HEK293 (cell line): ENCODE data around the gene LSMEM2.

Experiments used
- CTCF ChIP-seq: fragments of 450-650 bp; formaldehyde crosslinking; IDR thresholded peaks from 2 replicates; pipeline ENCODE4 v1.5.1; 2016; ENCODE audit warnings: missing biosample characterization, missing genetic modification characterization
- KLF10 ChIP-seq: fragments of 450-650 bp; IDR thresholded peaks from 2 replicates; pipeline ENCODE4 v1.5.1; 2018; ENCODE audit warnings: missing biosample characterization, mild to moderate bottlenecking, missing genetic modification characterization
- KLF16 ChIP-seq: fragments of 450-650 bp; formaldehyde crosslinking; IDR thresholded peaks from 2 replicates; pipeline ENCODE4 v1.5.1; 2017; ENCODE audit warnings: missing biosample characterization, missing genetic modification characterization
- TRIM28 ChIP-seq: IDR thresholded peaks from 2 replicates; pipeline ENCODE4 v1.6.1; 2011; ENCODE audit warnings: low read length, control low read depth, borderline replicate concordance
- ZNF133 ChIP-seq: fragments of 450-650 bp; formaldehyde crosslinking; IDR thresholded peaks from 2 replicates; pipeline ENCODE4 v1.5.1; 2016; ENCODE audit warnings: missing biosample characterization, missing genetic modification characterization
- ZNF48 ChIP-seq: fragments of 450-650 bp; formaldehyde crosslinking; IDR thresholded peaks from 2 replicates; pipeline ENCODE4 v1.5.1; 2016; ENCODE audit warnings: missing biosample characterization, missing genetic modification characterization
- ZNF521 ChIP-seq: fragments of 450-650 bp; formaldehyde crosslinking; IDR thresholded peaks from 2 replicates; pipeline ENCODE4 v1.5.1; 2017; ENCODE audit warnings: missing biosample characterization, mild to moderate bottlenecking, missing genetic modification characterization
- ZNF558 ChIP-seq: fragments of 450-650 bp; formaldehyde crosslinking; IDR thresholded peaks from 2 replicates; pipeline ENCODE4 v1.5.1; 2016; ENCODE audit warnings: missing biosample characterization, missing genetic modification characterization
- ZNF580 ChIP-seq: fragments of 450-650 bp; formaldehyde crosslinking; IDR thresholded peaks from 2 replicates; pipeline ENCODE4 v1.5.1; 2016; ENCODE audit warnings: missing biosample characterization, missing genetic modification characterization
- ZNF610 ChIP-seq: fragments of 450-650 bp; formaldehyde crosslinking; IDR thresholded peaks from 2 replicates; pipeline ENCODE4 v1.5.1; 2016; ENCODE audit warnings: missing biosample characterization, missing genetic modification characterization, borderline replicate concordance
- ZNF660 ChIP-seq: fragments of 450-650 bp; IDR thresholded peaks from 2 replicates; pipeline ENCODE4 v1.5.1; 2018; ENCODE audit warnings: missing biosample characterization, mild to moderate bottlenecking, missing genetic modification characterization
- ZNF768 ChIP-seq: fragments of 450-650 bp; formaldehyde crosslinking; IDR thresholded peaks from 2 replicates; pipeline ENCODE4 v1.5.1; 2018; ENCODE audit warnings: missing biosample characterization, mild to moderate bottlenecking, missing genetic modification characterization
- ZSCAN30 ChIP-seq: fragments of 450-650 bp; IDR thresholded peaks from 2 replicates; pipeline ENCODE4 v1.5.1; 2018; ENCODE audit warnings: missing biosample characterization, mild to moderate bottlenecking, missing genetic modification characterization, moderate library complexity

- TF ChIP-seq ZNF610 (tag by site-specific recombination) (no peak), ZNF48 (tag by site-specific recombination) (no peak), ZNF580 (tag by site-specific recombination) (no peak), ZNF558 (tag by site-specific recombination) (no peak), ZNF521 (tag by site-specific recombination) (no peak), KLF16 (tag by site-specific recombination) (no peak), TRIM28 (0 out of 2 replicates have a peak, but pooled peaks have one; percentile 35), CTCF (tag by site-specific recombination) (peak; percentile 92), ZNF133 (tag by site-specific recombination) (peak; percentile 99), ZSCAN30 (tag by site-specific recombination) (no peak), ZNF768 (tag by site-specific recombination) (no peak), KLF10 (tag by site-specific recombination) (no peak), ZNF660 (tag by site-specific recombination) (no peak)
These were observed 4.3 kb upstream of the LSMEM2 start for GRCh38 chr3:50274371-50275104.
